Upper lobe of left lung (tissue), 6 donors: ENCODE data around the gene FBLN7. TPM values are rescaled to one million over a fixed set of nuclear protein-coding genes. Genes with fewer than 3 reads are reported as not detected.

Experiments used
- ATAC-seq, 2 donors: fragments of 200-7000 bp; cut with Tn5 transposase; one replicate each; pipeline ENCODE4 v1.9.1; 2022; ENCODE audit warnings: mild to moderate bottlenecking in 2 of 2, moderate library complexity in 2 of 2; ENCODE audit not compliant: low FRiP score in 2 of 2
- DNase-seq, 2 donors: peaks; one replicate each; pipeline ENCODE4 v3.0.0-alpha.2; 2019 to 2020
- H3K27ac ChIP-seq, 4 donors: fragments of 200-600 bp; sonication (generic); one replicate each; pipeline ENCODE4 v1.5.1; 2016 to 2019
- H3K27me3 ChIP-seq, 4 donors: fragments of 200-600 bp; sonication (generic); one replicate each; pipeline ENCODE4 v1.5.1; 2017 to 2019
- H3K36me3 ChIP-seq, 4 donors: fragments of 200-600 bp; sonication (generic); one replicate each; pipeline ENCODE4 v1.5.1; 2016 to 2019
- H3K4me1 ChIP-seq, 4 donors: fragments of 200-600 bp; sonication (generic); one replicate each; pipeline ENCODE4 v1.5.1; 2018 to 2019
- H3K4me3 ChIP-seq, 4 donors: fragments of 200-600 bp; sonication (generic); one replicate each; pipeline ENCODE4 v1.5.1; 2017 to 2019; ENCODE audit warnings: mild to moderate bottlenecking in 2 of 4, moderate library complexity in 1 of 4
- H3K9me3 ChIP-seq, 4 donors: fragments of 200-600 bp; sonication (generic); one replicate each; pipeline ENCODE4 v1.5.1; 2018 to 2019
- EP300 ChIP-seq, 4 donors: sonication (generic); formaldehyde crosslinking; IDR thresholded peaks; one replicate each; pipeline ENCODE4 v1.5.1; 2017; ENCODE audit warnings: antibody characterized with exemption in 4 of 4, control low read depth in 2 of 4
- POLR2A ChIP-seq, 4 donors: fragments of 450-650 bp; IDR thresholded peaks; one replicate each; pipeline ENCODE4 v1.5.1; 2016 to 2017; ENCODE audit warnings: antibody characterized with exemption in 4 of 4, mild to moderate bottlenecking in 2 of 4
- POLR2AphosphoS5 ChIP-seq, 2 donors: sonication (generic); formaldehyde crosslinking; IDR thresholded peaks; one replicate each; pipeline ENCODE4 v1.5.1; 2017; ENCODE audit warnings: antibody characterized with exemption in 2 of 2
- WGBS, 2 donors: methylation state at CpG; one replicate each; pipeline ENCODE4 v1.1.5; 2017 to 2018; 5-methylcytosine and 5-hydroxymethylcytosine counted together
- total RNA-seq, 6 donors: library from RNA; depleted of rRNA in 4 of 6; stranded (reverse); fragments of >200 nt in 4 of 6; gene quantifications; one replicate each; pipeline versions ENCODE4 v1.1.0 to v1.2.1, GENCODE V29; 2016 to 2021
- TF ChIP-seq, protein P1 (sequence below), 6 experiments: fragments of 450-650 bp in 4 of 6; fragments of 200-600 bp in 2 of 6; sonication (generic) in 2 of 6; IDR thresholded peaks; one replicate each; pipeline ENCODE4 v1.5.1; 2016 to 2019; ENCODE audit warnings: antibody characterized with exemption in 6 of 6
- donor health status: DM: no; HTN: no; CAD: no; lungs with moderate emphysema.
- donor health status: DM: no; HTN: yes; CAD: no; lungs with severe emphysema.

The FBLN7 gene
- total RNA-seq, 6 donors from 2014 or later: 2.0 to 6.9 (median 4.0) TPM; not detected in 1

- H3K27ac ChIP-seq: no peak overlapping the region
- no peak for TF ChIP-seq EP300 (IDR thresholded peaks at IDR 0.05)
- no peak for TF ChIP-seq POLR2A (IDR thresholded peaks at IDR 0.05)
- no peak for TF ChIP-seq POLR2AphosphoS5 (IDR thresholded peaks at IDR 0.05)
- TF ChIP-seq, protein P1, sequence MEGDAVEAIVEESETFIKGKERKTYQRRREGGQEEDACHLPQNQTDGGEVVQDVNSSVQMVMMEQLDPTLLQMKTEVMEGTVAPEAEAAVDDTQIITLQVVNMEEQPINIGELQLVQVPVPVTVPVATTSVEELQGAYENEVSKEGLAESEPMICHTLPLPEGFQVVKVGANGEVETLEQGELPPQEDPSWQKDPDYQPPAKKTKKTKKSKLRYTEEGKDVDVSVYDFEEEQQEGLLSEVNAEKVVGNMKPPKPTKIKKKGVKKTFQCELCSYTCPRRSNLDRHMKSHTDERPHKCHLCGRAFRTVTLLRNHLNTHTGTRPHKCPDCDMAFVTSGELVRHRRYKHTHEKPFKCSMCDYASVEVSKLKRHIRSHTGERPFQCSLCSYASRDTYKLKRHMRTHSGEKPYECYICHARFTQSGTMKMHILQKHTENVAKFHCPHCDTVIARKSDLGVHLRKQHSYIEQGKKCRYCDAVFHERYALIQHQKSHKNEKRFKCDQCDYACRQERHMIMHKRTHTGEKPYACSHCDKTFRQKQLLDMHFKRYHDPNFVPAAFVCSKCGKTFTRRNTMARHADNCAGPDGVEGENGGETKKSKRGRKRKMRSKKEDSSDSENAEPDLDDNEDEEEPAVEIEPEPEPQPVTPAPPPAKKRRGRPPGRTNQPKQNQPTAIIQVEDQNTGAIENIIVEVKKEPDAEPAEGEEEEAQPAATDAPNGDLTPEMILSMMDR (IDR thresholded peaks at IDR 0.05): no peak
- peaks cover 4 to 6% (median 5%) of the 10 kb centered on the region in 4 donors for H3K4me1 ChIP-seq
- H3K36me3 ChIP-seq: no peaks in the 10 kb centered on the region
- no peaks in the 10 kb centered on the region for H3K27me3 ChIP-seq
- WGBS, 2 donors: 94 to 95% methylated on average over 10 of the region's 10 CpGs
- H3K4me3 ChIP-seq: no peak overlapping the region
- no peak for DNase-seq
- no peaks in the 10 kb centered on the region for H3K9me3 ChIP-seq
- no peak for ATAC-seq
Observed at GRCh38 chr2:112152476-112153178, 14.4 kb downstream of the FBLN7 start.

- Histone ChIP-seq H3K27me3 (no peaks in the 10 kb centered on the region), H3K27ac (no peak overlapping the region), H3K36me3 (no peaks in the 10 kb centered on the region), H3K4me1 (peaks cover 4 to 6% (median 5%) of the 10 kb centered on the region in 4 donors), H3K4me3 (no peak overlapping the region), H3K9me3 (no peaks in the 10 kb centered on the region)
- ATAC-seq (peak in 1 of 2 donors; percentile 66), DNase-seq (no peak)
- TF ChIP-seq, protein P1 (IDR thresholded peaks at IDR 0.05): no peak
- no peak for TF ChIP-seq POLR2AphosphoS5 (IDR thresholded peaks at IDR 0.05)
- no peak for TF ChIP-seq EP300 (IDR thresholded peaks at IDR 0.05)
- TF ChIP-seq POLR2A (IDR thresholded peaks at IDR 0.05): no peak
- WGBS, 2 donors: 90 to 95% methylated on average over 10 to 12 of the region's 12 CpGs
Observed at GRCh38 chr2:112153179-112153490, 14.9 kb downstream of the FBLN7 start.

- Histone ChIP-seq H3K9me3 (no peaks in the 10 kb centered on the region), H3K27me3 (no peaks in the 10 kb centered on the region), H3K4me1 (peaks cover 4 to 6% (median 5%) of the 10 kb centered on the region in 4 donors), H3K4me3 (no peak overlapping the region), H3K27ac (no peak overlapping the region), H3K36me3 (no peaks in the 10 kb centered on the region)
- WGBS, 2 donors: 97 to 98% methylated on average over 10 of the region's 10 CpGs
- TF ChIP-seq, protein P1 (IDR thresholded peaks at IDR 0.05): no peak
- TF ChIP-seq POLR2AphosphoS5 (IDR thresholded peaks at IDR 0.05) (no peak), POLR2A (IDR thresholded peaks at IDR 0.05) (no peak), EP300 (IDR thresholded peaks at IDR 0.05) (no peak)
- no peak for ATAC-seq
- no peak for DNase-seq
Observed at GRCh38 chr2:112153501-112153900, 15.3 kb downstream of the FBLN7 start.

- DNase-seq (no peak), ATAC-seq (no peak)
- Histone ChIP-seq H3K4me1 (peaks cover 4 to 6% (median 5%) of the 10 kb centered on the region in 4 donors), H3K27me3 (no peaks in the 10 kb centered on the region), H3K27ac (no peak overlapping the region), H3K4me3 (no peak overlapping the region), H3K9me3 (no peaks in the 10 kb centered on the region), H3K36me3 (no peaks in the 10 kb centered on the region)
- WGBS, 2 donors: 82 to 88% methylated on average over 8 to 13 of the region's 14 CpGs
- no peak for TF ChIP-seq EP300 (IDR thresholded peaks at IDR 0.05)
- TF ChIP-seq, protein P1 (IDR thresholded peaks at IDR 0.05): no peak
Observed at GRCh38 chr2:112154246-112155117, 16.3 kb downstream of the FBLN7 start.
